ENCODE data around the gene AZI2.

DNA sequence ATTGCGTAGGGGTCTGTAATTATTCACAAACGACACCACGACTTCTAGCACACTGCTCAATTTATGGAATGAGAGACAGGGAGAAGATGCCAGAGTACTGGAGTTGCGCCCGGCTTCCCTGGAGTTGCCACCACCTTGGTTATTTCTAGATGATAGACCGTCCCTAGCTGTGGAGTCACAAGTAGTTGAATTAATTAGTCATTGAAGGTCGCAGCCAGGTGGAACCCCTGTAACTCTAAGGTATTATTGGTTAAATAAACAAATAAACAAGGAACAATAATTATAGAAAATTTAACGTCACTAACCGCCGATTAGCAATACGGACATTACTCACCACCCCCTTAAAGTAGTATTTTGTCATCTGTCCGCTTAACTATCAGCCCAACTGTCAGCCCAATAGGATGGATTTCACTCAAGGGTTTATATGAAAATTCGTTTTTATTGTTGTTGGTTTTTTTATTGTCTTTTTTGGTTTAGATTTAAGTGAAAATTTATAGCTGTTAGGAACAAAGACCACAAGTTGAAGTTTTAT is 911 bp upstream of the AZI2 start:
- TF ChIP-seq EZH2 (IDR thresholded peaks at IDR 0.05; ENCODE audit: insufficient read depth, poor library complexity, severe bottlenecking) (no peak), EZH2phosphoT487 (IDR thresholded peaks at IDR 0.05; ENCODE audit: insufficient read depth, low read depth) (no peak)
